Stimulated activated naive CD8-positive, alpha-beta T cell treated with anti-CD3 and anti-CD28 coated beads, Interleukin-15, Interleukin-2, amounts not matched to agents 100 U/mL and 50 U/mL, for 24 hours (primary cell): ENCODE measurements around the gene C16orf90.
"Not testable (repeated sequence)": the region's sequence is repeated elsewhere in the genome, so short reads cannot be mapped to it uniquely, and the experiment has no call there.

Source experiments
- ATAC-seq: fragments of 150-1000 bp; cut with Tn5 transposase; one replicate; pipeline ENCODE4 v1.10.0; 2021
- DNase-seq: peaks from one replicate; pipeline ENCODE4 v3.0.0; 2021

The C16orf90 gene

GRCh38 chr16:3495176-3495575 is at the start of gene C16orf90:
Gene C16orf90, minus strand, starts transcription at chr16:3495489. Its CDS starts 68 bp downstream, at chr16:3495421.
- ATAC-seq (no peak), DNase-seq (no peak)

GRCh38 chr16:3542601-3543373 is 47.5 kb upstream of the C16orf90 start:
- ATAC-seq (no peak), DNase-seq (no peak)

GRCh38 chr16:3541527-3542155 is 46.4 kb upstream of the C16orf90 start:
- DNase-seq (no peak), ATAC-seq (no peak)

- DNase-seq (no peak), ATAC-seq (no peak)
Observed at GRCh38 chr16:3538222-3538621, 42.9 kb upstream of the C16orf90 start.

- ATAC-seq, result no peak
- DNase-seq, result no peak
Observed at GRCh38 chr16:3536851-3537250, 41.6 kb upstream of the C16orf90 start.

GRCh38 chr16:3536271-3536731 is 41.0 kb upstream of the C16orf90 start:
- DNase-seq (no peak), ATAC-seq (no peak)

- ATAC-seq (no peak), DNase-seq (no peak)
Observed at GRCh38 chr16:3534126-3534525, 38.8 kb upstream of the C16orf90 start.

- ATAC-seq, result no peak
- DNase-seq, result no peak
Observed at GRCh38 chr16:3532741-3533140, 37.5 kb upstream of the C16orf90 start.

GRCh38 chr16:3530371-3530914 is 35.2 kb upstream of the C16orf90 start:
- ATAC-seq, result no peak
- DNase-seq, result no peak

- DNase-seq (no peak), ATAC-seq (no peak)
Observed at GRCh38 chr16:3529175-3529574, 33.9 kb upstream of the C16orf90 start.

- ATAC-seq (no peak), DNase-seq (no peak)
Observed at GRCh38 chr16:3528406-3528805, 33.1 kb upstream of the C16orf90 start.

- ATAC-seq, result not testable (repeated sequence)
- peak; percentile 78 for DNase-seq
Observed at GRCh38 chr16:3527216-3527829, 32.0 kb upstream of the C16orf90 start.

- ATAC-seq (no peak), DNase-seq (no peak)
Observed at GRCh38 chr16:3525951-3526350, 30.7 kb upstream of the C16orf90 start.

GRCh38 chr16:3523281-3523680 is 28.0 kb upstream of the C16orf90 start:
- DNase-seq, result no peak

GRCh38 chr16:3520841-3521240 is 25.6 kb upstream of the C16orf90 start:
- ATAC-seq (no peak), DNase-seq (no peak)

More at GRCh38 chr16:3523281-3523680, 28.0 kb upstream of the C16orf90 start:
- no peak for ATAC-seq

- DNase-seq, result no peak
- ATAC-seq, result no peak
Observed at GRCh38 chr16:3520413-3520812, 25.1 kb upstream of the C16orf90 start.

GRCh38 chr16:3519581-3519980 is 24.3 kb upstream of the C16orf90 start:
- no peak for DNase-seq
- no peak for ATAC-seq

GRCh38 chr16:3518986-3519348 is 23.7 kb upstream of the C16orf90 start:
- no peak for ATAC-seq
- no peak for DNase-seq

GRCh38 chr16:3518292-3518985 is 23.1 kb upstream of the C16orf90 start:
- ATAC-seq (no peak), DNase-seq (no peak)

GRCh38 chr16:3515897-3516296 is 20.6 kb upstream of the C16orf90 start:
- DNase-seq (no peak), ATAC-seq (no peak)

GRCh38 chr16:3514621-3515020 is 19.3 kb upstream of the C16orf90 start:
- ATAC-seq (no peak), DNase-seq (no peak)

GRCh38 chr16:3513892-3514583 is 18.7 kb upstream of the C16orf90 start:
- DNase-seq, result no peak
- peak; percentile 42 for ATAC-seq
